ENCODE results near the gene EML1. TPM values are rescaled to one million over a fixed set of nuclear protein-coding genes. Genes with fewer than 3 reads are reported as not detected.
A peak's percentile ranks its signal among the peaks of the same experiment; 100 is the strongest.

Gene EML1
- total and polyA plus RNA-seq, 7 donors: 3.9 to 148 (median 91.5) TPM

- Histone ChIP-seq H3K4me1 (peaks cover 0 to 31% (median 26%) of the 10 kb centered on the region in 4 donors), H3K4me3 (no peak overlapping the region), H3K27ac (peak overlapping the region in 3 of 4 donors; percentile 19 to 88 (median 83)), H3K27me3 (no peaks in the 10 kb centered on the region), H3K9me3 (no peaks in the 10 kb centered on the region), H3K36me3 (no peaks in the 10 kb centered on the region)
- intact Hi-C loops (cut with DNase I): no loop called here
- no peak for DNase-seq
- WGBS, 2 donors: 76 to 88% methylated on average over 2 of the region's 2 CpGs
- no peak for TF ChIP-seq POLR2AphosphoS5 (IDR thresholded peaks at IDR 0.05)
- TF ChIP-seq CTCF (IDR thresholded peaks at IDR 0.05): no peak
- no peak for TF ChIP-seq EP300 (IDR thresholded peaks at IDR 0.05)
- no peak for TF ChIP-seq POLR2A (IDR thresholded peaks at IDR 0.05)
These were observed 15.3 kb upstream of the EML1 start for GRCh38 chr14:99777951-99778350.

GRCh38 chr14:99779751-99780150 lies 13.5 kb upstream of the EML1 start:
- H3K4me1 ChIP-seq: peaks cover 0 to 25% (median 16%) of the 10 kb centered on the region in 4 donors
- intact Hi-C loops (cut with DNase I): no loop called here
- 91 to 93% methylated on average over 1 of the region's 1 CpG for WGBS, 2 donors
- H3K27me3 ChIP-seq: no peaks in the 10 kb centered on the region
- TF ChIP-seq POLR2A (IDR thresholded peaks at IDR 0.05) (no peak), POLR2AphosphoS5 (IDR thresholded peaks at IDR 0.05) (no peak), EP300 (IDR thresholded peaks at IDR 0.05) (no peak), CTCF (IDR thresholded peaks at IDR 0.05) (no peak)
- no peak for DNase-seq
- peak overlapping the region in 2 of 4 donors; percentile 17 to 36 for H3K27ac ChIP-seq
- no peaks in the 10 kb centered on the region for H3K9me3 ChIP-seq
- no peak overlapping the region for H3K4me3 ChIP-seq
- H3K36me3 ChIP-seq: no peaks in the 10 kb centered on the region

GRCh38 chr14:99780690-99781089 lies 12.5 kb upstream of the EML1 start:
- DNase-seq: no peak

GRCh38 chr14:99781091-99781490 lies 12.1 kb upstream of the EML1 start:
- intact Hi-C loops (cut with DNase I): no loop called here
- 71 to 81% methylated on average over 6 of the region's 6 CpGs for WGBS, 2 donors
- Histone ChIP-seq H3K4me1 (peaks cover 0 to 30% (median 21%) of the 10 kb centered on the region in 4 donors), H3K27me3 (no peaks in the 10 kb centered on the region), H3K4me3 (no peak overlapping the region), H3K27ac (no peak overlapping the region), H3K36me3 (no peaks in the 10 kb centered on the region), H3K9me3 (no peaks in the 10 kb centered on the region)
- DNase-seq: no peak
- TF ChIP-seq POLR2A (IDR thresholded peaks at IDR 0.05) (no peak), POLR2AphosphoS5 (IDR thresholded peaks at IDR 0.05) (no peak), EP300 (IDR thresholded peaks at IDR 0.05) (no peak), CTCF (IDR thresholded peaks at IDR 0.05) (no peak)

More at GRCh38 chr14:99780690-99781089, 12.5 kb upstream of the EML1 start:
- Histone ChIP-seq H3K4me3 (no peak overlapping the region), H3K4me1 (peaks cover 0 to 26% (median 17%) of the 10 kb centered on the region in 4 donors), H3K27ac (no peak overlapping the region), H3K36me3 (no peaks in the 10 kb centered on the region), H3K27me3 (no peaks in the 10 kb centered on the region), H3K9me3 (no peaks in the 10 kb centered on the region)
- TF ChIP-seq POLR2A (IDR thresholded peaks at IDR 0.05) (no peak), POLR2AphosphoS5 (IDR thresholded peaks at IDR 0.05) (no peak), CTCF (IDR thresholded peaks at IDR 0.05) (no peak), EP300 (IDR thresholded peaks at IDR 0.05) (no peak)
- 81 to 83% methylated on average over 9 of the region's 9 CpGs for WGBS, 2 donors
- intact Hi-C loops (cut with DNase I): no loop called here
